Measurements from ENCODE around the gene KBTBD8.

Gene KBTBD8

DNA sequence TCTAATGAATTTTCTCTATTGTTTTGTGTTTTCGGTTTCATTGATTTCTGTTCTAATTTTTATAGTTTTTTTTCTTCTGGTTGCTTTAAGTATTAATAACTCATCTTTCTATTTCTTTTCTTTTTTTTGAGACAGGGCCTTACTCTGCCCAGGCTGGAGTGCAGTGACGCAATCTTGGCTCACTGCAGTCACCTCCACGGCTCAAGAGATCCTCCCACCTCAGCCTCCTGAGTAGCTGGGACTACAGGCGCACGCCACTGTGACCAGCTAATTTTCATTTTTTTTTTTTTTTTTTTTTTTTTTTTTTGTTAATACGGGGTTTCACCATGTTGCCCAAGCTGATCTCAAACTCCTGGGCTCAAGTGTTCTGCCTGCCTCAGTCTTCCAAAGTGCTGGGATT is 14.5 kb downstream of the KBTBD8 start:
- 86% methylated on average over 1 of the region's 6 CpGs; no CpG with 5 or more reads in 1 of the 2 experiments for WGBS, 2 experiments (ENCODE audit: insufficient coverage in 2 of 2)

DNA sequence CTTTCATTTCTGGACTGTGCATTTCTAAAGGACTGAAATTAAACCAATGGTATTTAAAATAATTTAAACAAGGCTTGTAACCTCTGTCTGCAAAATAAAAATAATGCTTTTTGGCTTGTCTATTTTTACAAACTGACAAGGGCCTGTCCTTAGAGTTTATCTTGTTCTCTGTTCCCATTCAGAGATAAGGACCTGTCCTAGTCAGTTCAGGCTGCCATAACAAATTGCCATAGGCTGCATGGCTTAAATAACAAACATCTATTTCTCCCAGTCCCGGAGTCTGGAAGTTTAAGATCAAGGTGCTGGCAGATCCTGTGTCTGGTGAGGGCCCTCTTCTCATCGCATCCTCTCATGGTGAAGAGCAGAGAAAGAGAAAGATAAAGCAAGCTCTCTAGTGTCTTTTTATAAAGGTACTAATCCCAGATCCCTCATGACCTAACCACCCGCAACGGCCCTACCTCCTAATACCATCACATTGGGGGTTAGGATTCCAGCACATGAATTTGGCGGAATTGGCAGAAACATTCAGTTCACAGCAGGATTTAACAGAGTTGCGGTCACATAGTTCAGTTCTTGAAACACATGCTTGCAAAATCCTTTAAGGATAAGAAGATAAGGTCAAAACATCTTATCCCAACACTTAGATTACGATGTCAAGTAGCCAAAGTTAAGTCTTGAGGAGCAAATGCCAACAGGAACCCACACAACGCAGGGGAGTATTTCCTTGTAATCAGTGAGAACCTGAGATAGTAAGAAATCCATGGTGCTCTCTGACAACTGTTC is 17.8 kb downstream of the KBTBD8 start:
- 76 to 86% methylated on average over 5 to 8 of the region's 8 CpGs for WGBS, 2 experiments (ENCODE audit: insufficient coverage in 2 of 2)
- Histone ChIP-seq H3K27ac (ENCODE audit: low read depth, low read length, severe bottlenecking) (no peak overlapping the region), H3K4me3 (ENCODE audit: extremely low read depth, insufficient read depth, low read length, poor library complexity, severe bottlenecking) (no peak overlapping the region), H3K36me3 (ENCODE audit: control insufficient read depth, insufficient read depth, low read length) (no peaks in the 10 kb centered on the region), H3K4me1 (ENCODE audit: control insufficient read depth, insufficient read depth, low read length, poor library complexity, severe bottlenecking) (no peaks in the 10 kb centered on the region), H3K9me3 (ENCODE audit: control insufficient read depth, low read length) (no peaks in the 10 kb centered on the region)

More for the DNA sequence above, 14.5 kb downstream of the KBTBD8 start:
- no peak overlapping the region for H3K27ac ChIP-seq (ENCODE audit: low read depth, low read length, severe bottlenecking)
- no peaks in the 10 kb centered on the region for H3K9me3 ChIP-seq (ENCODE audit: control insufficient read depth, low read length)
- no peak overlapping the region for H3K4me3 ChIP-seq (ENCODE audit: extremely low read depth, insufficient read depth, low read length, poor library complexity, severe bottlenecking)
- H3K36me3 ChIP-seq (ENCODE audit: control insufficient read depth, insufficient read depth, low read length) = peaks cover 4% of the 10 kb centered on the region
- H3K4me1 ChIP-seq (ENCODE audit: control insufficient read depth, insufficient read depth, low read length, poor library complexity, severe bottlenecking) = no peaks in the 10 kb centered on the region

DNA sequence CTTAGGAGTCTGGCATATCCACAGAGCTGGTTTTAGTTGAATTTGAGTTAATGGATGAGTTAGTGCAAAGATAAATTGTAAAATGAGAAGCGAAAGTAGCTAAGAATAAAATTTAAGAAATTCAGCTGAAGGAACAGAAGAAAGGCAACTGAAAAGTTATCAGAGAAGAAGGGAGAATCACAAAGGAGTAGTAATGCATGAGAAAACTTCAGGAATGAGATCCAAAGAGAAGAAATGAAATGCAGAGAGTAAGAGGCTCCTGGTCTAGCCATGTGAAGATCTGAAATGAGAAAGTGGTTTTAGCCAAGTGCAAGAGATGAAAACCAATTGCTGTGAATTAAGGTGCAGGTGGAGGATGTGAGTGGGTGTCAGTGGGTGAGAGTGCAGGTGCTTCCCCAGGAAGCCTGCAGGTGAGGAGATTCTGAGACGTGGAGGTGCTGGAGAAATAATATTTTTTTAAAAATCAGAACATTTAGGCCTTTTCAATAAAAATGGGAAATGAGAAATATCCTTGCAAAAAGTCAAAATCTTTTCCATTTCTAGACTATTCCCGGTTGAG is 18.5 kb downstream of the KBTBD8 start:
- Histone ChIP-seq H3K4me3 (ENCODE audit: extremely low read depth, insufficient read depth, low read length, poor library complexity, severe bottlenecking) (no peak overlapping the region), H3K27ac (ENCODE audit: low read depth, low read length, severe bottlenecking) (no peak overlapping the region), H3K4me1 (ENCODE audit: control insufficient read depth, insufficient read depth, low read length, poor library complexity, severe bottlenecking) (no peaks in the 10 kb centered on the region), H3K36me3 (ENCODE audit: control insufficient read depth, insufficient read depth, low read length) (no peaks in the 10 kb centered on the region), H3K9me3 (ENCODE audit: control insufficient read depth, low read length) (no peaks in the 10 kb centered on the region)
- 88 to 92% methylated on average over 1 to 2 of the region's 3 CpGs for WGBS, 2 experiments (ENCODE audit: insufficient coverage in 2 of 2)

DNA sequence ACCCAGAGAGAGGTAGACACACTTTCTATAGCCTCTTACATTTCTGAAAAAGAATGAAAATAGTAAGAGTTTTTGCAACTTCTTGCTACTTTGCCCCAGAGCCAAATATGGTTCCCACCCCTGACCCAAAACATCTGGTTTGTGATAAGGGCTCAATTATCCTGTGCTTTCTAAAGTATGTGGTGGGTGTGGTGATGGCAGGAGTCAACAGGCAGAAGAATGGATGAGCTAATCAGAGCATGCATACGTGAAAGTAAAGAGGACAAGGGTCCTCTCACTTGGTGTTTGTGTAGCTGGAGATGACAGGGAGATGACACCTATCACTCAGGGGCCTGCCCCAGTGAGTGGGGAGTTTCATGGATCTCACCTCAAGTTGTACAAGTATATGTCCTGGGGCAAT is 19.1 kb downstream of the KBTBD8 start:
- H3K9me3 ChIP-seq (ENCODE audit: control insufficient read depth, low read length) = no peaks in the 10 kb centered on the region
- H3K27ac ChIP-seq (ENCODE audit: low read depth, low read length, severe bottlenecking) = no peak overlapping the region
- no peaks in the 10 kb centered on the region for H3K36me3 ChIP-seq (ENCODE audit: control insufficient read depth, insufficient read depth, low read length)
- no peak overlapping the region for H3K4me3 ChIP-seq (ENCODE audit: extremely low read depth, insufficient read depth, low read length, poor library complexity, severe bottlenecking)
- WGBS, 2 experiments (ENCODE audit: insufficient coverage in 2 of 2) = 20% methylated on average over 1 of the region's 1 CpG; no CpG with 5 or more reads in 1 of the 2 experiments
- no peaks in the 10 kb centered on the region for H3K4me1 ChIP-seq (ENCODE audit: control insufficient read depth, insufficient read depth, low read length, poor library complexity, severe bottlenecking)

DNA sequence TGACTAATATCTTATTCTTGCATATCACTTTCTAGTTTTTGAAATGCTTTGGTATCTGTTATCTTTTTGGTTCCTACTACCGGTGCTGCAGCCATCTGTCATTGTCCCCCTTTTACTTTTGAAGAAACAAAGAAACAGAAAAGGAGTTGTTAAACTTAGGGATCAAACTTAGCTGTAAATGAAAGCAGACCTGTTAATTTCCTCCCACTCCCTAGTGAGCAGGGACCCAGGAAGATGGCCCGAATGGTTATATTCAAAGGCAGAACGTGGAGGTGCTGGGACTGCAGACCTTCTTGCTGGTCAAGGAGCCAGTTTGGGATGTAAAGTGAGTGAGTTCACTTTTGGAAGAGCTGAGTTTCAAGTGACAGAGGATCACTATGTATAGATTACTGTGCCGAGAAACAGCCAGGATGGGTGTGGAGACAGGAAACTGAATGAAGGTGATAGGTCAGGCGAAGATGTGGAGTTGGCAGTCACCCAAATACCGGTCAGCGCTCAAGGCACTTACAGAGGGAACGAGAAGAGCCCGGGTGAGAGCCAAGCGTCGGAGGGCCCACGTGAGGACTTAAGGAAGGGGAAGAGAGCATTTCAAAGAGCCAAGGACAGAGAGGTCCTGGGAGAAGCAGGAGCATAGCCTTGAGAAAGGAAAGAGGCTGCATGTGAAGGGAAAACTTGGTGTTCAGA is 20.1 kb downstream of the KBTBD8 start:
- Histone ChIP-seq H3K36me3 (ENCODE audit: control insufficient read depth, insufficient read depth, low read length) (no peaks in the 10 kb centered on the region), H3K4me1 (ENCODE audit: control insufficient read depth, insufficient read depth, low read length, poor library complexity, severe bottlenecking) (no peaks in the 10 kb centered on the region), H3K27ac (ENCODE audit: low read depth, low read length, severe bottlenecking) (no peak overlapping the region), H3K9me3 (ENCODE audit: control insufficient read depth, low read length) (no peaks in the 10 kb centered on the region), H3K4me3 (ENCODE audit: extremely low read depth, insufficient read depth, low read length, poor library complexity, severe bottlenecking) (no peak overlapping the region)
- 88 to 91% methylated on average over 9 of the region's 12 CpGs for WGBS, 2 experiments (ENCODE audit: insufficient coverage in 2 of 2)

DNA sequence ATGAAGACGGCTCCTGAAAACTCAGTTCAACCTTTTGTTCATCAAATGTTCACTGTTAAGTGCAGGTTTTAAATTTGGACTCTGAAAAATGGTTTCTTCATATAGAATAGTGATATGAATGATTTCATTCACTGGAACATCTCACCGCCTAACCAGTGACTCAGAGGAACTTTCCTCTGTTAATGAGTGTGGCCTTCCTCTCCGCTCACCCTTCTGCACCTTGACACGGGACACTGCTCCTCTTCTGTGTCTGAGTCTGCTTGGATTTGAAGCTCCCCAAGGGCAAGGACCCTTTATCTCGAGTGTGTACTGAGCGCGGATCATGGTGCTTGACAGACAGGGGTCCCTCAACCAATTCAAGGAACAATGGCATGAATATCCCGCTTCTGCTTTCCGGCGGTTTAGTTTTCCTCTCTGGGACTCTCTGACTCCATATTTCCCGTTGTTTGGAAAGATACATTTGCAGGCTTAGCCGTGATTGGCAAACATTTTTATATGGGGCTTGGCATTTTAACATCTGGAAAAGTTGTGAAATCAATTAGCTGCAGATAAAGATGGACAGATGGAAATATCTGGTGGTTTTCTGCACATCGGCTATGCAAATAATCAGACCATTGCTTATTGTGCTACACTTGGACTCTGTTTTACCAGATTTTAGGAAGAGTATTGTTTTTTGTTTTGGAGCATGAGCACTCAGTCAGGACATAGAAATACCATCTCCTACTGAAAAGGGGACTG is 20.9 kb downstream of the KBTBD8 start:
- WGBS, 2 experiments (ENCODE audit: insufficient coverage in 2 of 2) = 92 to 97% methylated on average over 11 to 12 of the region's 13 CpGs
- no peaks in the 10 kb centered on the region for H3K4me1 ChIP-seq (ENCODE audit: control insufficient read depth, insufficient read depth, low read length, poor library complexity, severe bottlenecking)
- H3K36me3 ChIP-seq (ENCODE audit: control insufficient read depth, insufficient read depth, low read length) = no peaks in the 10 kb centered on the region
- no peak overlapping the region for H3K4me3 ChIP-seq (ENCODE audit: extremely low read depth, insufficient read depth, low read length, poor library complexity, severe bottlenecking)
- H3K9me3 ChIP-seq (ENCODE audit: control insufficient read depth, low read length) = no peaks in the 10 kb centered on the region
- no peak overlapping the region for H3K27ac ChIP-seq (ENCODE audit: low read depth, low read length, severe bottlenecking)

DNA sequence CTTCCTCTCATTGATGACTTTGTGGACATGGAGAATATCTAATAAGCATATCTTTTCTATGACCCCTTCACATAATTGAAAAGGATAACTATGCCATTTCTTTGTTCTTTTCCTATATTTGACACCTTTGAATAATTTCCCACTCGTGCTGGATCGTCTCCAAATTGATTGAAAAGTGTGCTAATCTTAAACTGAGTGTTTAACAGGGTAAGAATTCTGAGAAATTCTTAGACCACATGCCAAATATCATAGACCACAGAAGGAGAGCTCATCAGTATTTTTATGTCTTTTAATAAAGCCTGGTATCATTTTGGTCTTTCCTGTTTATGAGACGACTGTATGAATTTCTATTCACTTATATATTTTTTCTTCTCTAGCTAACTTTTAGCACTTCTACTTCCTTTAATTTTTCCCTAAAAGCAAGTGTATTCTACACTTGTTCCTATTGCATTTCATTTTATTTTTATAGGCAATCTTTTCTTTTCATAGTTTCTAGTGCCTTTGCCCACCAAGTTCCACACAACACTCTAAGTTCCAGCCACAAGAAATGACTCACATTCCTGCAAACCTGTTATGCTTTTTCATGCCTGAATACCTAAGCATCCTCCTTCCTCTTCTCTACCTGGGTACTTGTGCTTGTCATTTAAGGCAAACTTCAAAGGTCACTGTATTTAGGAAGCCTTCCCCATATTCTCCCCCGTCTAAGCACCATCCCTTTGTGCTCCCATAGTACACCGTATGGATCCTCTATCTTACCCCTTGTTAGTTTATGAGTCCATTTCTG is 30.1 kb downstream of the KBTBD8 start:
- WGBS, 2 experiments (ENCODE audit: insufficient coverage in 2 of 2) = 90 to 100% methylated on average over 1 to 2 of the region's 5 CpGs

DNA sequence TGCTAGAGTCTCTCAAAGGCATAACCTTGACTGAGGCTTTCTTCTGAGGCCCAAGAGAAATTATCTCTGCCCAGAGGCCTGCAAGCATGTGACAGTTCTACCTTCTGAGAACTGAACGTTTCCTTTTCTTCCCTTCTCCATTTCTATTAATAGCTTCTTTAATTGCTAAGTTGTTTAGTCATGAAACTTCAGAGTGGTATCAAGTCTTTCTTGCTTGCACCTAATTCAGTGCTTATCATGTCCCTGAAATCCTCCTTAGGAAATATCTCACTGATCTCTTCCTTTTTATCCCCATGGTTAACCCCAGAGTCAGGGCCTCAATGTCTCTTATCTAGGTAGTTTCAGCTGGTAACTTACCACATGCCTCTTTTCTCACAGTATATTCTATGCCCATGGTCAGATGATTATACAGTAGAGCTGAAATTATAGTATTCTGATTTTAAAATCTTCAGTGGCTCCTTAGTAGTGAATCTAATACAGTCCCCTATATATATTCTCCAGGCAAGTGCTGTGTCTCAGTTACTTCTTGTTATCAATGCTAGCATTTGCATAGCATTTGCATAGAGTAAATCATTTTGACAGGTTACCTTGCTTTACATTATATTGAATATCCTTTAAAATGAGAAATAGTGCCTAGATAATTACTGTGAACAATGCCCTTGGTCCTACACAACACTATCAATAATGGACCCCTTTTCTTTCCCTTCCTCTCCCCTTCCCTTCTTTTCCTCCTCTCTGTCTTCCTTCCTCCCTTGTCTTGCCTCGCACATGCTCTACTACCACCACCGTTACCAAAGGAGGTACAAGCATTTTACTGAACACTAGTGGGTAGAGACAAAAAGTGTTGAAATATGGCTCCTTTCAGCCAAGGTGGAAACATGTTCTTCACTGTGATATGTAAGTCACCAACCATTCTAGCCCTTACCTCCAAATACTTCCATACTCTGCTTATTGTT is 33.0 kb downstream of the KBTBD8 start:
- Histone ChIP-seq H3K4me1 (ENCODE audit: control insufficient read depth, insufficient read depth, low read length, poor library complexity, severe bottlenecking) (no peaks in the 10 kb centered on the region), H3K9me3 (ENCODE audit: control insufficient read depth, low read length) (no peaks in the 10 kb centered on the region), H3K27ac (ENCODE audit: low read depth, low read length, severe bottlenecking) (no peak overlapping the region), H3K4me3 (ENCODE audit: extremely low read depth, insufficient read depth, low read length, poor library complexity, severe bottlenecking) (no peak overlapping the region), H3K36me3 (ENCODE audit: control insufficient read depth, insufficient read depth, low read length) (no peaks in the 10 kb centered on the region)
- WGBS, 2 experiments (ENCODE audit: insufficient coverage in 2 of 2) = no CpG with 5 or more reads among the region's 3 CpGs

More for the DNA sequence above, 30.1 kb downstream of the KBTBD8 start:
- no peak overlapping the region for H3K27ac ChIP-seq (ENCODE audit: low read depth, low read length, severe bottlenecking)
- no peaks in the 10 kb centered on the region for H3K36me3 ChIP-seq (ENCODE audit: control insufficient read depth, insufficient read depth, low read length)
- no peaks in the 10 kb centered on the region for H3K9me3 ChIP-seq (ENCODE audit: control insufficient read depth, low read length)
- no peak overlapping the region for H3K4me3 ChIP-seq (ENCODE audit: extremely low read depth, insufficient read depth, low read length, poor library complexity, severe bottlenecking)
- no peaks in the 10 kb centered on the region for H3K4me1 ChIP-seq (ENCODE audit: control insufficient read depth, insufficient read depth, low read length, poor library complexity, severe bottlenecking)

DNA sequence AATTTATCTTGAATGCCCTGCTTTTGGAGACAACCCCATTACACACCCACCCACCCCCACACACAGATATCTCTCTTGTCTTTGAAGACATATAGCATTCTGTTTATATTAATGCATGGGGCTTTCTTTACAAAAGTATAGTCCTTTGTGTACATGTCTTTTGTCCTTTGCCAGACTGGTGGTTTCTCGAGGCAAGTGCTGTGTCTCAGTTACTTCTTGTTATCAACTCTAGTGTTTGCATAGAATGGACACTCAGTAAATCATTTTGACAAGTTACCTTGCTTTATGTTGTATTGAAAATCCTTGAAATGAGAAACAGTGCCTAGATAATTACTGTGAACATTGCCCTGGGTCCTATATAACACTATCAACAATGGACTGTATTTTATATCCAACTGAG is 33.9 kb downstream of the KBTBD8 start:
- Histone ChIP-seq H3K9me3 (ENCODE audit: control insufficient read depth, low read length) (no peaks in the 10 kb centered on the region), H3K27ac (ENCODE audit: low read depth, low read length, severe bottlenecking) (no peak overlapping the region), H3K36me3 (ENCODE audit: control insufficient read depth, insufficient read depth, low read length) (no peaks in the 10 kb centered on the region), H3K4me1 (ENCODE audit: control insufficient read depth, insufficient read depth, low read length, poor library complexity, severe bottlenecking) (no peaks in the 10 kb centered on the region), H3K4me3 (ENCODE audit: extremely low read depth, insufficient read depth, low read length, poor library complexity, severe bottlenecking) (no peak overlapping the region)
- WGBS, 2 experiments (ENCODE audit: insufficient coverage in 2 of 2) = 100% methylated on average over 1 of the region's 1 CpG; no CpG with 5 or more reads in 1 of the 2 experiments

Data from mesodermal cell (in vitro differentiated cells).